Duodenal mucosa (tissue), 2 donors: ENCODE data around the gene SLC31A1.
"Not testable (repeated sequence)": the region's sequence is repeated elsewhere in the genome, so short reads cannot be mapped to it uniquely, and the experiment has no call there.

Source experiments
- H3K27ac ChIP-seq: one replicate; pipeline ENCODE4 v1.7.0; 2013; ENCODE audit warnings: low read depth, low read length
- H3K27me3 ChIP-seq, 2 donors: one replicate each; pipeline ENCODE4 v1.7.0; 2013; ENCODE audit warnings: low read length in 2 of 2, control low read depth in 1 of 2; ENCODE audit not compliant: insufficient read depth in 2 of 2, control insufficient read depth in 1 of 2
- H3K36me3 ChIP-seq, 2 donors: one replicate each; pipeline ENCODE4 v1.7.0; 2013; ENCODE audit warnings: low read length in 2 of 2, control low read depth in 1 of 2; ENCODE audit not compliant: insufficient read depth in 2 of 2, control insufficient read depth in 1 of 2
- H3K4me1 ChIP-seq, 2 donors: one replicate each; pipeline ENCODE4 v1.7.0; 2013; ENCODE audit warnings: low read length in 2 of 2, control low read depth in 1 of 2; ENCODE audit not compliant: insufficient read depth in 2 of 2, control insufficient read depth in 1 of 2
- H3K4me3 ChIP-seq, 2 donors: one replicate each; pipeline ENCODE4 v1.7.0; 2013; ENCODE audit warnings: low read length in 2 of 2, low read depth in 1 of 2
- H3K9ac ChIP-seq, 2 donors: one replicate each; pipeline ENCODE4 v1.7.0; 2013; ENCODE audit warnings: low read length in 2 of 2, low read depth in 1 of 2
- H3K9me3 ChIP-seq, 2 donors: one replicate each; pipeline ENCODE4 v1.7.0; 2013; ENCODE audit warnings: low read length in 2 of 2, control low read depth in 1 of 2; ENCODE audit not compliant: control insufficient read depth in 1 of 2

The SLC31A1 gene

DNA sequence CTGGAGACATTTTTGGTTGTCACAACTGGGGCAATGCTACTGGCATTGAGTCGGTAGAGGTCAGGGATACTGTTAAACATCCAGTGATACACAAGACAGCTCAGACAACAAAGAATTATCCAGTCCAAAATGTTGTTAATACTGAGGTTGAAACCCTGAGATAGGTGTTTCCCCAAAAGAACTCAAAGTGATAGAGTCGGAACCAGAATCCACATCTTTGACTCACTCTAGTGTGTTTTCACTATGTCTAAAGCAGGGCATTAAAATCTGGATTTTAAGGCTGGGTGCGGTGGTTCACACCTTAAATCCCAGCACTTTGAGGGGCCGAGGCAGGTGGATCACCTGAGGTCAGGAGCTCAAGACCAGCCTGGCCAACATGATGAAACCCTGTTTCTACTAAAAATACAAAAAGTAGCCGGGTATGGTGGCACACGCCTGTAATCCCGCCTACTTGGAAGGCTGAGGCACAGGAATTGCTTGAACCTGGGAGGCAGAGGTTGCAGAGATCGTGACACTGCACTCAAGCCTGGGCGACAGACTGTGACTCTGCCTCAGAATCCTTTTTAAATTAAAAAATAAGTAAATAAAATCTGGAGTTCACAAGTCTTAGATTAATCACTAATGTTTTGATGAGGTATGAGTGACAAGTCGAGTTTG, 17.0 kb downstream of the SLC31A1 start:
- Histone ChIP-seq H3K27ac (no peak overlapping the region), H3K9me3 (no peaks in the 10 kb centered on the region), H3K9ac (no peak overlapping the region), H3K4me1 (peaks cover 0 to 6% of the 10 kb centered on the region in 2 donors), H3K36me3 (no peaks in the 10 kb centered on the region), H3K4me3 (no peak overlapping the region), H3K27me3 (no peaks in the 10 kb centered on the region)

GRCh38 chr9:113238859-113239232, 17.5 kb downstream of the SLC31A1 start:
- H3K4me1 ChIP-seq, result peaks cover 0 to 1% of the 10 kb centered on the region in 2 donors
- H3K9ac ChIP-seq, result no peak overlapping the region
- no peaks in the 10 kb centered on the region for H3K27me3 ChIP-seq
- H3K36me3 ChIP-seq, result no peaks in the 10 kb centered on the region
- H3K27ac ChIP-seq, result no peak overlapping the region
- H3K9me3 ChIP-seq, result no peaks in the 10 kb centered on the region
- no peak overlapping the region for H3K4me3 ChIP-seq

- Histone ChIP-seq H3K27me3 (no peaks in the 10 kb centered on the region), H3K36me3 (no peaks in the 10 kb centered on the region), H3K27ac (no peak overlapping the region), H3K4me3 (no peak overlapping the region), H3K4me1 (no peaks in the 10 kb centered on the region), H3K9ac (no peak overlapping the region), H3K9me3 (no peaks in the 10 kb centered on the region)
These were observed 19.8 kb downstream of the SLC31A1 start for GRCh38 chr9:113241161-113241560.

DNA sequence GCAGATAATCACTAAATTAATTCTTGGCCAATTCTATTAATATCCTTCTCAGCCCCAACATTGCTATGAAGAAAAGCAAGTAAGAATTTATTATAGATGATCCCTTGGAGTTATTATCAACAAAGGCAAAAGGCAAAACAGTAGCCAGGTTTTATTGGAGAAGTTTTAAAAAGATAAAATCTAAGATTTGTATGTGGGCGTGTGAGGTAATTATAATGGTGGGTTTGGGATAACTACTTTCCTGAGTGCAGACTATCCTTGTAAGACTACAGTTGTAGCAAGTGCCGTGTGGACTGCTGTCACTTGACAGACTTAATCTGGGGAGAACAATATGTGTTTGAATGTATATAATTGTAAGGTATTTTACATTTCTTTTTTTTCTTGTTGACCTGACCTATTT, 23.2 kb downstream of the SLC31A1 start:
- H3K9me3 ChIP-seq, result no peaks in the 10 kb centered on the region
- no peak overlapping the region for H3K4me3 ChIP-seq

GRCh38 chr9:113245894-113246293, 24.6 kb downstream of the SLC31A1 start:
- H3K4me1 ChIP-seq, result no peaks in the 10 kb centered on the region
- no peak overlapping the region for H3K27ac ChIP-seq
- no peak overlapping the region for H3K4me3 ChIP-seq
- no peaks in the 10 kb centered on the region for H3K27me3 ChIP-seq
- no peak overlapping the region for H3K9ac ChIP-seq
- H3K9me3 ChIP-seq, result peaks cover 2 to 3% of the 10 kb centered on the region in 2 donors
- no peaks in the 10 kb centered on the region for H3K36me3 ChIP-seq

More for the DNA sequence above, 23.2 kb downstream of the SLC31A1 start:
- no peaks in the 10 kb centered on the region for H3K36me3 ChIP-seq
- H3K9ac ChIP-seq, result no peak overlapping the region
- H3K27me3 ChIP-seq, result no peaks in the 10 kb centered on the region
- no peak overlapping the region for H3K27ac ChIP-seq
- no peaks in the 10 kb centered on the region for H3K4me1 ChIP-seq

DNA sequence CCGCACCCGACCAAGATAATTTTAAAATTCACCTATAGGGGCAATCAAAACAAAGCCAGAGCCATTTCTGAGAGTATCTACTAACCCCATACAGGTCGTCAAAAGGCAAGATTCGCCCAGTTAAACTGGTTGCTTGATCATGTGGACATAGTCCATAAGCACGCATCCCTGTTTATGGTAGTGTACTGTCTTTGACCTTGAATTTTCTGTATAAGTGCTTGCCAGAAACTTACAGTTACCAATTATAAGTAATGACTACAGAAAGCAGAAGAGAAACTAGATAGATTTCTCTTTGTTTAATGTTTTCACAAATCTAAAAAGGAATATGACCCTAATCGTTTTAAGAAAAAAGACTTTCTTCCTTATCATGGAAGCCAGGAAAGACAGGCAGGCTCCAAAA, 25.6 kb downstream of the SLC31A1 start:
- H3K4me3 ChIP-seq, result no peak overlapping the region
- H3K27me3 ChIP-seq, result no peaks in the 10 kb centered on the region
- H3K36me3 ChIP-seq, result no peaks in the 10 kb centered on the region
- H3K4me1 ChIP-seq, result no peaks in the 10 kb centered on the region
- H3K27ac ChIP-seq, result no peak overlapping the region
- no peak overlapping the region for H3K9ac ChIP-seq
- peaks cover 3 to 4% of the 10 kb centered on the region in 2 donors for H3K9me3 ChIP-seq

GRCh38 chr9:113247640-113248039, 26.3 kb downstream of the SLC31A1 start:
- H3K9me3 ChIP-seq, result peaks cover 3 to 4% of the 10 kb centered on the region in 2 donors
- H3K27me3 ChIP-seq, result no peaks in the 10 kb centered on the region
- H3K36me3 ChIP-seq, result no peaks in the 10 kb centered on the region
- no peak overlapping the region for H3K27ac ChIP-seq
- no peak overlapping the region for H3K4me3 ChIP-seq
- no peak overlapping the region for H3K9ac ChIP-seq
- no peaks in the 10 kb centered on the region for H3K4me1 ChIP-seq

GRCh38 chr9:113249661-113250060, 28.3 kb downstream of the SLC31A1 start:
- not testable (repeated sequence) for H3K36me3 ChIP-seq, H3K4me3 ChIP-seq, H3K9ac ChIP-seq, H3K27ac ChIP-seq, H3K4me1 ChIP-seq, H3K9me3 ChIP-seq, H3K27me3 ChIP-seq

DNA sequence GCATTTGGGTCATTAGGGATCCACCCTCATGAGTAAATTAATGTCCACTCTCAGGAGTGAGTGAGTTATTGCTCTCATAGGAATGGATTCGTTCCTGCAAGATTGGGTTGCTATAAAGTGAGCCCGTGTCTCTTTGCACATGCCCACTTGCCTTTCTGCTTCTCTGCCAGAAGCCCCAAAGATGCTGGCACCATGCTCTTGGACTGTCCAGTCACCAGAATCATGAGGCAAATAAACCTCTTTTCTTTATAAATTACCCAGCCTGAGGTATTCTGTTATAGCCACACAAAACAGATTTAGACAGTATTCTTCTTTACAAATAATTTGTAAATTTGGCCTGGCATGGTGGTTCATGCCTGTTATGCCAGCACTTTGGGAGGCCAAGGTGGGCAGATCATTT, 29.5 kb downstream of the SLC31A1 start:
- Histone ChIP-seq H3K4me1 (no peaks in the 10 kb centered on the region), H3K9ac (no peak overlapping the region), H3K9me3 (peaks cover 3 to 4% of the 10 kb centered on the region in 2 donors), H3K4me3 (no peak overlapping the region), H3K27ac (no peak overlapping the region), H3K27me3 (no peaks in the 10 kb centered on the region), H3K36me3 (no peaks in the 10 kb centered on the region)

DNA sequence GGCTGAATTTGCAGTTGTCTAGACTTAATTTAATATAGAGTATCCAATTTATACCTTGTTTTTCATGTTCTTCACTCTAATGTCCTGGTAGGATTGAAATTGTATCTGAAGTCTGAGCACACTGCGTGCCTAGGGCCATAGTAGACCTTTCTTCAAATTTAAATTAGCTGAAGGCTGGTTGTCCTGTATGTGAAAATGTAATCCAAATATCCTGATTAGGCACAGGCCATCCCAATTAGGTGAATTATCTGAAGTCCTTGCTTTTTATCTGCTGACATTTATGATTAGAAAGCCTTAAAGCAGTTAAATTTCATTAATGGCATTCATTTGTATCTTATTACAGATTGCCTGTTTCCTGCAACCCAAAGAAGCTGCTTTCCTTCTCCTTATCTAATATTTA, 33.6 kb downstream of the SLC31A1 start:
- no peak overlapping the region for H3K4me3 ChIP-seq
- H3K9me3 ChIP-seq, result peaks cover 3 to 4% of the 10 kb centered on the region in 2 donors
- H3K4me1 ChIP-seq, result peaks cover 0 to 13% of the 10 kb centered on the region in 2 donors
- H3K9ac ChIP-seq, result no peak overlapping the region
- H3K36me3 ChIP-seq, result peaks cover 15 to 17% of the 10 kb centered on the region in 2 donors
- H3K27me3 ChIP-seq, result no peaks in the 10 kb centered on the region
- no peak overlapping the region for H3K27ac ChIP-seq
